GM13976 (cell line): ENCODE measurements around the gene CNNM2.
"Not testable (repeated sequence)": the region's sequence is repeated elsewhere in the genome, so short reads cannot be mapped to it uniquely, and the experiment has no call there.

Experiments
- DNase-seq: peaks from one replicate; pipeline ENCODE4 v3.0.0; 2012; ENCODE audit warnings: low spot score
- in situ Hi-C: fragments of 300-500 bp; cut with MboI; formaldehyde crosslinking; loops from one replicate; pipeline ENCODE4 v1.12.0; 2022; ENCODE audit warnings: low sequenced_read_pairs, mixed read lengths, inconsistent platforms; ENCODE audit not compliant: unreplicated experiment
- TF ChIP-seq, protein P1 (sequence below): IDR thresholded peaks from 2 replicates; pipeline ENCODE4 v1.5.1; 2012; ENCODE audit warnings: borderline replicate concordance, mild to moderate bottlenecking; ENCODE audit not compliant: insufficient read depth; ENCODE audit errors: extremely low read depth, missing control alignments, control extremely low read depth

The CNNM2 gene

DNA sequence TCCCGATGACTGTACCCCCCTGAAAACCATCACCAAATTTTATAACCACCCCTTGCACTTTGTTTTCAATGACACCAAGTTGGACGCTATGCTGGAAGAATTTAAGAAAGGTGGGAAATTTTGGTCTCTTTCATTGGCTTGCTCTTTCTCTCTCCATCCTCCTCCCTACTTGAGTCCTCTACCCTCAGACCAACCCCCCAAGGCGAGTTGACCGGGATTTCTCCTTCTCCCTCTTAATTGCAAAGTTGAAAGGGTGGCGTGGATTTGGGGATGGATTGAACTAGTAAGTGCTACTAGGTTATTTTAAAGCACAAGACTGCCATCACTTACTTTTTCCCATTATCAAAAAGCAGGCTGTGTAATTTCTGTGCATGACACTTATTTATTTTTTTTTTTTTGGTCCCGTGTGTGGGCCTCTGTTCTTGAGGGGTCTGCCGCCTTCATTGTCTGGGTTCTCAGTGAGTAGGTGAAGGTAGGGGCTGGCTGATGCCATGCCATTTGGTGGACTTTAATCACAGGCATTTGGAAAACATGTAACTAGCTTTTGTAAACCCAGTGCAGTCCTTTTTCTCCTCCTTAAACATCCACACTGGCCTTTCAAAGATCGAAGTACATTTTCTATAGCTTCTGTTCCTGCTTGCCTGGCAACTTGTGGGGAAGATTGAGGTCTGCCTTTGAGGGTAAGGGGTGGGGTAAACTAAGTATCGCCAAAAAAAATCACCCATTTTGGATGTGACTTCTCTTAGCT, 2.1 kb downstream of the CNNM2 start:
- TF ChIP-seq, protein P1, sequence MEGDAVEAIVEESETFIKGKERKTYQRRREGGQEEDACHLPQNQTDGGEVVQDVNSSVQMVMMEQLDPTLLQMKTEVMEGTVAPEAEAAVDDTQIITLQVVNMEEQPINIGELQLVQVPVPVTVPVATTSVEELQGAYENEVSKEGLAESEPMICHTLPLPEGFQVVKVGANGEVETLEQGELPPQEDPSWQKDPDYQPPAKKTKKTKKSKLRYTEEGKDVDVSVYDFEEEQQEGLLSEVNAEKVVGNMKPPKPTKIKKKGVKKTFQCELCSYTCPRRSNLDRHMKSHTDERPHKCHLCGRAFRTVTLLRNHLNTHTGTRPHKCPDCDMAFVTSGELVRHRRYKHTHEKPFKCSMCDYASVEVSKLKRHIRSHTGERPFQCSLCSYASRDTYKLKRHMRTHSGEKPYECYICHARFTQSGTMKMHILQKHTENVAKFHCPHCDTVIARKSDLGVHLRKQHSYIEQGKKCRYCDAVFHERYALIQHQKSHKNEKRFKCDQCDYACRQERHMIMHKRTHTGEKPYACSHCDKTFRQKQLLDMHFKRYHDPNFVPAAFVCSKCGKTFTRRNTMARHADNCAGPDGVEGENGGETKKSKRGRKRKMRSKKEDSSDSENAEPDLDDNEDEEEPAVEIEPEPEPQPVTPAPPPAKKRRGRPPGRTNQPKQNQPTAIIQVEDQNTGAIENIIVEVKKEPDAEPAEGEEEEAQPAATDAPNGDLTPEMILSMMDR: no peak
- in situ Hi-C loops: loop anchor here (10.0 kb wide), 2 partner anchors 125 to 315 kb away; no protein-coding TSS in a partner anchor
- no peak for DNase-seq

DNA sequence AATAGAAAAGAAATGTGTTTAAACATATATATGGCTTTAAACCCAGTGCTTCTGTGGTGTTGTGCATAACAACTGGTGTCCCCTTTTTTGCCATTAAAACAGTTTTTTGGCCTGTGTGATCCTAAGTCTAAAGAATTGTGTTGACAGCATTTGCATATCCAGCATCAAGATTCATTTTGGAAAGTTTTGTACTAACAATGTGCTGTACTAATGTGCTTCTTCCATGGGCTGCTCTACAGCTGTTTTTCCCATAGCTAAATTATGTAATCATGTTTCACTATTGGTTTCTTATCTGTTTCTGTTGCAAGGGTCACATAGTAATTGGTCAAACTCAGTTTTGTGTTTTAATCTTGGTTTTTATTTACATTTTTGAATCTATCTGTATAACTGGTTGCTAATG, 5.5 kb downstream of the CNNM2 start:
- in situ Hi-C loops: loop anchor here (10.0 kb wide), 1 partner anchor 121 kb away; no protein-coding TSS in a partner anchor
- TF ChIP-seq, protein P1: no peak
- no peak for DNase-seq

DNA sequence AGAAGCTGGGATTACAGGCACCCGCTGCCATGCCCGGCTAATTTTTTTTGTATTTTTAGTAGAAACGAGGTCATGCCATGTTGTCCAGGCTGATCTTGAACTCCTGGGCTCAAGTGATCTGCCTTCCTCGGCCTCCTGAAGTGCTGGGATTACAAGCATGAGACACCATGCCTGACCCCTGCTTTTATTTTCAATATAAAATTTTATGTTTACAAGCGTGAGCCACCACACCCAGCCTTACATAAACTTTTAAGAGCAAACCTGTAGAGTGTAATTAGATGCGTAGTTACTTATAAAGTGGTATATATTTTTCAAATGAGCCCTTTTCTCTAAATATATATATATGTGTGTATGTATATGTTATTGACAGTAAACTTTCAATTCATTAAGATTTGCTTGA, 8.7 kb downstream of the CNNM2 start:
- in situ Hi-C loops: loop anchor here (10.0 kb wide), 1 partner anchor 118 kb away; no protein-coding TSS in a partner anchor
- TF ChIP-seq, protein P1: no peak
- DNase-seq: no peak

DNA sequence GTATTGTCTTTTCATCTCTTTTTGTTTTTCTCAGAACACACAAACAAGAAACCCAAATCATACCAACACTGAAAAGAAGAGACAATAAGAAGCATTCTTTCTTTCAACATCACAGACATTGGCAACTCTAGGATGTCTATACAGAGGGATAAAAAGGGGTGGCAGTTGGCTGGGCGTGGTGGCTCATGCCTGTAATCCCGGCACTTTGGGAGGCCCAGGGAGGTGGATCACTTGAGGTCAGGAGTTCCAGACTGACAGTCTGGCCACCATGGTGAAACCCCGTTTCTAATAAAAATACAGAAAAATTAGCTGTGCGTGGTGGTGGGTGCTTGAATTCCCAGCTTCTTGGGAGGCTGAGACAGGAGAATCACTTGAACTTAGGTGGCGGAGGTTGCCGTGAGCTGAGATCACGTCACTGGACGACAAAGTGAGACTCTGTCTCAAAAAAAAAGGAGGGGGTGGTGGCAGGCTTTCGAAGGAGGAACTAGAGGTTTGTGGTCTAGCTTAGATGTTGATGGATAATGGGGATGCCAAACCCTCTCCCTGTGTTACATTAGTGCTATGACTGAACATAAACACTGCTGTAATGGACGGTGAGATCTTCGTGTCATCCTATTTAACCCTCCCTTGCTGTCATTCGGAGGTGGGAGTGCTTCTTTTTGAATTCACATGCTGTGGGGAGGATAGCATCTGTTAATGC, 9.4 kb downstream of the CNNM2 start:
- no peak for DNase-seq
- TF ChIP-seq, protein P1: no peak
- in situ Hi-C loops: loop anchor here (10.0 kb wide), 1 partner anchor 117 kb away; no protein-coding TSS in a partner anchor

DNA sequence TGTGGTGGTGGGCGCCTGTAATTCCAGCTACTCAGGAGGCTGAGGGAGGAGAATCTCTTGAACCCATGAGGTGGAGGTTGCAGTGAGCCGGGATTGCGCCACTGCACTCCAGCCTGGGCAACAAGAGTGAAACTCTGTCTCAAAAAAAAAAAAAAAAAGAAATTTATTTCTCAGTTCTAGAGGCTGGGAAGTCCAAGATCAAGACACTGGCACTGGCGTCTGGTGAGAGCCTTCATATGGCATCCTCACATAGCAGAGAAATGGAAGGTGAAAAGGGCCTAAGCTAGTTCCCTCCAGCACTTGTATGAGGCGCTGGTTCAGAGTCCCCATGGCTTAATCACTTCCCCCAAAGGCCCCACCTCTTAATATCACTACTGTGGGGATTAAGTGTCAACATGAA, 10.3 kb downstream of the CNNM2 start:
- in situ Hi-C loops: loop anchor here (10.0 kb wide), 1 partner anchor 116 kb away; no protein-coding TSS in a partner anchor
- not testable (repeated sequence) for DNase-seq

DNA sequence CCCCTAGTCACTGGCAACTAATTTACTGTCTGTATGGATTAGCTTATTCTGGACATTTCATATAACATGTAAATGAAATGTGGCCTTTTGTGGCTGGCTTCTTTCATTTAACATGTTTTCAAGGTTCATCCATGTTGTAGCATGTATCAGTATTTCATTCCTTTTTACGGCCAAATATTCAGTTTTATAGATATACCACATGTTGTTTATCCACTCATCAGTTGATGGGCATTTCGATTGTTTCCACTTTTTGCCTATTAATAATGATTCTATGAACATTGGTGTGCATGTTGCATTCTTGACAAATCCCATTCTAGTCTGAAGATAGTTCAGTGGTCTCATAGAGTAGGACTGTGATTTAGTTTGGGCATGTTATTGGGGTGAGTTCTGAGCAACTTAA, 12.6 kb downstream of the CNNM2 start:
- in situ Hi-C loops: no loop called here
- TF ChIP-seq, protein P1: no peak
- DNase-seq: no peak

DNA sequence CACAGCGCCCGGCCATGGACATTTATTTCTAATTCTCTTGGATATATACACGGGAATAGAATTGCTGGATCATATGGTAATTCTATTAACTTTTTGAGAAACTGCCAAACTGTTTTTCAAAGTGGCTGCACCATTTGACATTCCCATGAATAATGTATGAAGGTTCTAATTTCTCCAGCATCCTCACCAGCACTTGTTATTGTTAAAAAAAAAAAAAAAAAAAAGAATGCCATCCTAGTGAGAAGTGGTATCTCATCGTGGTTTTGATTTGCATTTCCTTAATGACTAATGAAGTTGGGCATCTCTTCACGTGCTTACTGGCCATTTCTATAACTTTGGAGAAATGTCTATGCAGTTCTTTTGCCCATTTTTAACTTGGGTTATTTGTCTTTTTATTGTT, 13.5 kb downstream of the CNNM2 start:
- in situ Hi-C loops: no loop called here
- DNase-seq: no peak
- TF ChIP-seq, protein P1: no peak
